LNCaP clone FGC (cell line): ENCODE data around the gene SMAD7.

Source experiments
- DNase-seq: peaks from one replicate; pipeline ENCODE4 v3.0.0-alpha.2; 2011; ENCODE audit warnings: low read depth
- H3K4me3 ChIP-seq: 2 replicates; pipeline ENCODE4 v1.5.1; 2011; ENCODE audit warnings: mild to moderate bottlenecking, low read depth, low read length, control low read depth
- CTCF ChIP-seq: IDR thresholded peaks from 2 replicates; pipeline ENCODE4 v1.5.1; 2012; ENCODE audit warnings: mild to moderate bottlenecking; ENCODE audit not compliant: control insufficient read depth, insufficient read depth; ENCODE audit errors: extremely low read depth

The SMAD7 gene

GRCh38 chr18:48994926-48995835, 44.4 kb upstream of the SMAD7 start:
- no peak overlapping the region for H3K4me3 ChIP-seq

GRCh38 chr18:48994044-48994651, 43.4 kb upstream of the SMAD7 start:
- no peak for DNase-seq
- H3K4me3 ChIP-seq: no peak overlapping the region
- TF ChIP-seq CTCF: no peak

More at GRCh38 chr18:48994926-48995835, 44.4 kb upstream of the SMAD7 start:
- TF ChIP-seq CTCF: no peak
- DNase-seq: no peak

GRCh38 chr18:48993586-48993985, 42.8 kb upstream of the SMAD7 start:
- no peak overlapping the region for H3K4me3 ChIP-seq
- TF ChIP-seq CTCF: no peak
- DNase-seq: no peak

GRCh38 chr18:48992791-48993555, 42.2 kb upstream of the SMAD7 start:
- no peak for TF ChIP-seq CTCF
- no peak overlapping the region for H3K4me3 ChIP-seq
- DNase-seq: no peak

GRCh38 chr18:48992133-48992532, 41.4 kb upstream of the SMAD7 start:
- no peak for DNase-seq
- TF ChIP-seq CTCF: no peak
- no peak overlapping the region for H3K4me3 ChIP-seq

- DNase-seq: no peak
- no peak for TF ChIP-seq CTCF
- no peak overlapping the region for H3K4me3 ChIP-seq
Measured at GRCh38 chr18:48991676-48992075, 40.9 kb upstream of the SMAD7 start.
